Ovary (tissue), 3 donors: ENCODE data around the gene DRAXIN.

Experiments
- EP300 ChIP-seq: sonication (generic); formaldehyde crosslinking; IDR thresholded peaks from one replicate; pipeline ENCODE4 v1.6.1; 2017; ENCODE audit warnings: antibody characterized with exemption
- POLR2A ChIP-seq: fragments of 450-650 bp; IDR thresholded peaks from one replicate; pipeline ENCODE4 v1.6.1; 2017; ENCODE audit warnings: antibody characterized with exemption, mild to moderate bottlenecking, moderate library complexity
- TF ChIP-seq, protein P1 (sequence below), 3 donors: fragments of 450-650 bp in 2 of 3; fragments of 200-600 bp in 1 of 3; IDR thresholded peaks; one replicate each; pipeline versions ENCODE4 v1.5.1 to v1.8.0; 2016 to 2022; ENCODE audit warnings: antibody characterized with exemption in 3 of 3, mild to moderate bottlenecking in 1 of 3
- donor health status: DM: no; HTN: no; CAD: no.

DNA sequence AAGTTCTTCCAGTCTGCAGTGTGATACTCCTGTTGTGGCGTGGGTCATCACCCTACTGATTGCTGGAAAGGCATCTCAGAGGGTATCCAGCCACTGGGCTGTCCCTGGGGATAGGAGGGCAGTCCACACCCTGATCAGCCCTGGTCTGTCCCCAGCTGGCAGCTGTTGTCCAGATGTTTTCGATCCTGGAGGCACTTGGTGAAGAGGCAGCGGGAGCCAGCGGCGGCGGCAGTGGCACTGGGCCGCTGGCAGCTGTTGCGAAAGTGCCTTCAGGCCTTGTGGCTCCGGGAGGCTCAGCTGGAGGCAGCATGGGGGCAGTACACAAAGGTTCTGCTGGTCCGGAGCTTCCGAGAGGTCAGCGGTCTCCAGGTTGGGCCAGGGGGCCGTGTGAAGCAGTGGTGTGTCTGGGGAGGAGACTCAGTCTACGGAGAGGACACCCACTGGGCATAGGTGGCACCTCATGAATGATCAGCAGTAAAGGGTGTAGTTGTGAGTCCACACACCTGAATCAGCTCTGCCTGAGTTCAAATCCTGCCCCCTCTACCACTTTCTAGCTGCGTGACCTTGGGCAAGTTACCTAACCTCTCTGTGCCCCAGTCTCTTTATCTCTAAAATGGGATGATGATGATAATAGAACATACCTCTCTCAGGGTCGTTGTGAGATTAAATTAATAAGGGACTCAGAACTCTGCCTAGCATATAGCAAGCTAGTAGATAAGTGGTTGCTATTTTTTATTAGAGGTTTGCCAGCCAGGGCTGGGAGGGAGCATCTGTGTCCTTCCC lies 76.6 kb downstream of the DRAXIN start:
- TF ChIP-seq, protein P1, sequence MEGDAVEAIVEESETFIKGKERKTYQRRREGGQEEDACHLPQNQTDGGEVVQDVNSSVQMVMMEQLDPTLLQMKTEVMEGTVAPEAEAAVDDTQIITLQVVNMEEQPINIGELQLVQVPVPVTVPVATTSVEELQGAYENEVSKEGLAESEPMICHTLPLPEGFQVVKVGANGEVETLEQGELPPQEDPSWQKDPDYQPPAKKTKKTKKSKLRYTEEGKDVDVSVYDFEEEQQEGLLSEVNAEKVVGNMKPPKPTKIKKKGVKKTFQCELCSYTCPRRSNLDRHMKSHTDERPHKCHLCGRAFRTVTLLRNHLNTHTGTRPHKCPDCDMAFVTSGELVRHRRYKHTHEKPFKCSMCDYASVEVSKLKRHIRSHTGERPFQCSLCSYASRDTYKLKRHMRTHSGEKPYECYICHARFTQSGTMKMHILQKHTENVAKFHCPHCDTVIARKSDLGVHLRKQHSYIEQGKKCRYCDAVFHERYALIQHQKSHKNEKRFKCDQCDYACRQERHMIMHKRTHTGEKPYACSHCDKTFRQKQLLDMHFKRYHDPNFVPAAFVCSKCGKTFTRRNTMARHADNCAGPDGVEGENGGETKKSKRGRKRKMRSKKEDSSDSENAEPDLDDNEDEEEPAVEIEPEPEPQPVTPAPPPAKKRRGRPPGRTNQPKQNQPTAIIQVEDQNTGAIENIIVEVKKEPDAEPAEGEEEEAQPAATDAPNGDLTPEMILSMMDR (IDR thresholded peaks at IDR 0.05): no peak
- TF ChIP-seq POLR2A: no peak
- no peak for TF ChIP-seq EP300
